ACC112 (cell line): Measurements from ENCODE around the gene SLC9A6.

Experiments
- H2AFZ ChIP-seq: fragments of 200-600 bp; sonication (generic); one replicate; pipeline ENCODE4 v1.6.0; 2017; ENCODE audit warnings: antibody characterized with exemption, low read length; ENCODE audit not compliant: unreplicated experiment
- H3K27ac ChIP-seq: fragments of 200-600 bp; sonication (generic); 2 replicates; pipeline ENCODE4 v1.5.1; 2014; ENCODE audit warnings: low read depth, mild to moderate bottlenecking, antibody characterized with exemption, low read length, moderate library complexity
- H3K27me3 ChIP-seq: fragments of 200-600 bp; sonication (generic); 2 replicates; pipeline ENCODE4 v1.6.1; 2014; ENCODE audit warnings: mild to moderate bottlenecking, antibody characterized with exemption, low read length, moderate library complexity, mixed read lengths; ENCODE audit not compliant: insufficient read depth
- H3K36me3 ChIP-seq: fragments of 200-600 bp; sonication (generic); 2 replicates; pipeline ENCODE4 v1.6.1; 2016; ENCODE audit warnings: mild to moderate bottlenecking, antibody characterized with exemption, low read length, moderate library complexity, mixed read lengths; ENCODE audit not compliant: insufficient read depth
- H3K4me1 ChIP-seq: fragments of 200-600 bp; sonication (generic); one replicate; pipeline ENCODE4 v1.6.1; 2016; ENCODE audit warnings: low read length, mixed read lengths; ENCODE audit not compliant: insufficient read depth, unreplicated experiment, control insufficient read depth
- H3K4me3 ChIP-seq: fragments of 200-600 bp; sonication (generic); 2 replicates; pipeline ENCODE4 v1.5.1; 2014; ENCODE audit warnings: mild to moderate bottlenecking, low read depth, low read length
- H3K79me2 ChIP-seq: fragments of 200-600 bp; sonication (generic); one replicate; pipeline ENCODE4 v1.6.0; 2016; ENCODE audit warnings: low read length; ENCODE audit not compliant: control insufficient read depth, unreplicated experiment, insufficient read depth

SLC9A6 gene

DNA sequence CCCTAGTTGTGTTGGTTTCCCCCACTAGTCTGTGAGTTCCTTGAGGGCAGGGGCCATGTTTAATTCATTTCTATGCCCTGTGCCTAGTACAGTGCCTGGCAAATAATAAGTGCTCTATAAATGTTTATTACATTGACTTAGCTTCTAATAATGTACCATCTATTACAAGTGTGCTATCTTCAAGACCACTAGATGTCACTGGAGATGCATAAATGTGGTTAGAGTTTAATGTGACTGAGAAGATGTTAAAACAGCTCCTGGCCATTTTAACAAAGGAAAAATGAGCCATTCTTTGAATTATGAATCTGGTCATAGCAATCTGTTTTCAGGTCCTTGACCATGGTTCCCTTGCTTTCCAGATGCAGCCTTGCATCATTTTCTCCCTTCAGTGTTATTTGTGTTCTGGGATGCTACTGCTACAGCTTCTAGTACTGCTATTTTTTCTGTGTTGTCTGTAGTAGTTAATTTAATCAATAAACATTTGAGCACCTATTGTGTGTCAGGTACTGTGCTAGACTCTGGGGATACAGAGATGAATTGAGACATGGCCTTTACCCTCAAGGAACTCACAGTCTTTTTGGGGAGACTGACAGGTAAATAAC, 43.2 kb downstream of the SLC9A6 start:
- H3K36me3 ChIP-seq: no peaks in the 10 kb centered on the region
- H3K4me3 ChIP-seq: no peak overlapping the region
- peaks cover 12% of the 10 kb centered on the region for H3K4me1 ChIP-seq
- no peaks in the 10 kb centered on the region for H3K79me2 ChIP-seq
- H3K27ac ChIP-seq: no peak overlapping the region
- no peak overlapping the region for H2AFZ ChIP-seq
- no peaks in the 10 kb centered on the region for H3K27me3 ChIP-seq

DNA sequence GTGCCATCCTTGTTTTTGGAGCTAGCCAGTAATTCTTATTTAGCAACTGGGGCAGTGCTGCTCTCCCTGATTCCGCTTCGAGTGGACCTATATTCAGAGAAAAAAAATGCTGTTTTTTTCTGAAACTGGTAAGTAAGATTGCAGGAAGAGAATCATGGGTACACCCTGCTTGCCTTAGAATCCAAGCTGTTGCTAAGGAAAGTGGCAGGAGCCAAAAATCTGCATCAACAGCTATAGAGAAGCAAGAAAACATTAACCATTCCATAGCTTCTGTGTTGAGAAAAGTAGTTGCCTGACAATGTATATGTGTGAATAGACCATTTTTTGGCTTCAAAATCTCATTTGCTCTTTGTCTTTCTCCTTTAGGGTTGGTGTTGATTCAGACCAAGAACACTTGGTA, 44.5 kb downstream of the SLC9A6 start:
- Histone ChIP-seq H3K4me1 (peaks cover 12% of the 10 kb centered on the region), H3K27ac (peak overlapping the region; percentile 74; the same call in 1 of the 2 replicates), H3K27me3 (no peaks in the 10 kb centered on the region)

DNA sequence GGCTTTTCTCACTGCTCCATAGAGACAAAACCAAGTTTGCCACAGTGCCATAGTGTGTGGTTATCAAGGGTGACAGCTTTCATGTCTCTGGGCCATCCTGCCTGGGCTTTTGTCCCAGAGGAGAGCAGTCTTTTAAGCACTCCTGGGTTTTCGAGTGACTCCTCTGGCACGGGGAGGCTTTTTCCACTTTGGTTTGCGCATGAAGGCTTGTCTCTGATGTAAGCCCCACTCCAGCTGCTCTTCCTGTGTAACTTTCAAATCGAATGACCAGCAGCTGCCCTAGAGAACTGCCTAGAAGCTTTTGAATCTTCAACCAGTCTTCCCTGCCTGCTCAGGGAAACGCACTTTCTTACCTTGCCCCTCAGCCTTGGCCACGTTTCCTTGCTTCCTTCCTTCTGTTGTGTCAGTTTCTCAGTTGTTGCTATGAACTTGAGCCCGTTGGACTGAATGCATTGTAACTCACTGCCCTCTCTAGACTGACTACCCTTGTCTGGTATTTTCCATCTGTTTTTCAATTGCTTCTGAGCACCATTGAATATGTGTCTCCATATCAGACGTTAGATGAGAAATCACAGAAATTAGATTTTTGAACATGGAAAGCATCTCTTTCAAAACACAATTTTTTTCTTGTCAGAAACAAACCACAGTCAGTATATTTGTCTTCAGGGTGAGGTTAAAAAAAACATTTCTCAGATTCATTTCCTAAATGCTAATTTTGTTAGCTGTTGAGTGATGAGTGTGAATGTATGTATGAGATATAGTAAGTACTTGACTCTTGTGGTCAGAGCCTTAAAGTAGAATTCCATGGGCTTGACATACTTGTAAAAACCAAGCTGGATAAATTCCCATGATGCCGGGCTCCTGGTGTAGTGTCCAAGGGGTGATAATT, 45.3 kb downstream of the SLC9A6 start:
- Histone ChIP-seq H3K27ac (peak overlapping the region; percentile 74), H3K79me2 (no peaks in the 10 kb centered on the region), H3K4me3 (no peak overlapping the region), H2AFZ (no peak overlapping the region), H3K36me3 (no peaks in the 10 kb centered on the region), H3K4me1 (peaks cover 12% of the 10 kb centered on the region), H3K27me3 (no peaks in the 10 kb centered on the region)

More for the DNA sequence above, 44.5 kb downstream of the SLC9A6 start:
- H3K36me3 ChIP-seq: no peaks in the 10 kb centered on the region
- no peak overlapping the region for H3K4me3 ChIP-seq
- H2AFZ ChIP-seq: no peak overlapping the region
- no peaks in the 10 kb centered on the region for H3K79me2 ChIP-seq

DNA sequence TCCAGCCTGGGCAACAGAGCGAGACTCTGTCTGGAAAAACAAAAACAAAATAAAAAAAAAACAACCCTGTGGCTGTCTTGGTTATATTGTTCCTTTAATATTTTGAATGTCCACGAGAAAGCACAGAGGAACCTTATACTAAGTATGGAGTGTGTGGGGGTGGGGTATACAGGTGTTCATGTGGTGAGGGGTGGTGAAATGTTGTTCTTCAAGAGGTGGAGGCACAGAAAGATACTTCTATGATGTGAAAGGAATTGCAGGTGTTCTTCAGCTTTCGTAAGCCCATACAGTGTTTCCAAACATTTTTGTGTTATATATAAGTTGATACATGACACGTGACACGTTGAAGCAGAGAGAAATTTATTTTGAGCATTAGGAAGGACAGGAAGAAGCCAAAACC, 46.4 kb downstream of the SLC9A6 start:
- H3K36me3 ChIP-seq: no peaks in the 10 kb centered on the region
- no peaks in the 10 kb centered on the region for H3K27me3 ChIP-seq
- H3K79me2 ChIP-seq: no peaks in the 10 kb centered on the region
- H2AFZ ChIP-seq: no peak overlapping the region
- H3K4me3 ChIP-seq: no peak overlapping the region
- H3K4me1 ChIP-seq: peaks cover 12% of the 10 kb centered on the region
- H3K27ac ChIP-seq: no peak overlapping the region

DNA sequence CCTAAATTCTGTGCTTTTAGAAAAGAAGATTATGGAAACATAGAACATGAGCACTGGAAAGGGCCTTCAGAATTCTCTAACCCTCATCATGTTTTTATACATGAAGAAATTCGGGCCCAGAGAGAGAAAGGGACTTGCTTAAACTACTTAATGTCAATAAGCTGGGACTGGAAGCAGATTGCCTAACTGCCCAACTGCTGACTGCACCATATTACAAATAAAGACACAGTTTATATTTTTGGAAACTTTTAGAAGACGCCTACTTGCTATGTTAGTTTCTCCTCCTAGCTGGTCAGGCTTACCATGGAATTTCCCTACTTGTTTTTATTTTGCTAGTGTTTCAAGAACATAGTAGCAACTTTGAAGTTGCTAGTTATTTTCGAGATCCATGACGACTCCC, 47.1 kb downstream of the SLC9A6 start:
- Histone ChIP-seq H3K27me3 (no peaks in the 10 kb centered on the region), H3K4me3 (no peak overlapping the region), H3K27ac (no peak overlapping the region)

DNA sequence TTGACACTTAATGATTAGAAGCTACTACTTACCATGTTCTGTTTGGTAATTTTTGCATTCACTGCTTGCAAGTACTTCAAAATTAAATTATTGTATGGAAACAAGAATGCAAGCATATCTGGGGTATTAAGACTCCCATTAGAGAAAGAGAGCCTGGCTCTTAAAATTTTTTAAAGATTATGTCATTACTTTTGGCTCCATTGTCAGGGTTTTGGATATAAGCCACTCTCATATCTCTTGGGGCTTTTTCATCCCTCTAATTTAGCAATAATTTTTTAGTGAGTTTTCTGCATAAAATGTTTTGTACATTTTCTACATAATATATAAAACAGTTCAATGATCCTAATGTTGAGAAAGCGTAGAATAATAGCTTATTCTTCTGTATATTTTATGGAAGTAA, 49.4 kb downstream of the SLC9A6 start:
- no peak overlapping the region for H2AFZ ChIP-seq
- H3K36me3 ChIP-seq: no peaks in the 10 kb centered on the region
- H3K4me1 ChIP-seq: peaks cover 12% of the 10 kb centered on the region
- H3K79me2 ChIP-seq: no peaks in the 10 kb centered on the region
- H3K27ac ChIP-seq: no peak overlapping the region
- no peak overlapping the region for H3K4me3 ChIP-seq
- no peaks in the 10 kb centered on the region for H3K27me3 ChIP-seq

More for the DNA sequence above, 47.1 kb downstream of the SLC9A6 start:
- no peaks in the 10 kb centered on the region for H3K36me3 ChIP-seq
- peaks cover 12% of the 10 kb centered on the region for H3K4me1 ChIP-seq
- H2AFZ ChIP-seq: no peak overlapping the region
- no peaks in the 10 kb centered on the region for H3K79me2 ChIP-seq

DNA sequence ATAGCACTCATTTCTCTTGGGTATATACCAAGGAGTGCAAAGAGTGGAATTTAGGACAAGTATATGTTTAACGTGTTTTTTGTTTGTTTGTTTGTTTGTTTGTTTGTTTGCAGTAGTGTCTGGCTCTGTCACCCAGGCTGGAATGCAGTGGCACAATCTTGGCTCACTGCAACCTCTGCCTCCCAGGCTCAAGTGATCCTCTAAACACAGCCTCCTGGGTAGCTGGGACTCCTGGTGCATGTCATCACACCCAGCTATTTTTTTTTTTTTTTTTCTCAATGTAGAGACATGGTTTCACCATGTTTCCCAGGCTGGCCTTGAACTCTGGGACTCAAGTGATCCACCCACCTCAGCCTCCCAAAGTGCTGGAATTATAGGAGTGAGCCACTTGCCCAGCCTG, 50.4 kb downstream of the SLC9A6 start:
- H3K79me2 ChIP-seq: no peaks in the 10 kb centered on the region
- no peak overlapping the region for H2AFZ ChIP-seq
- H3K4me1 ChIP-seq: peaks cover 6% of the 10 kb centered on the region
- no peak overlapping the region for H3K27ac ChIP-seq
- no peak overlapping the region for H3K4me3 ChIP-seq
- no peaks in the 10 kb centered on the region for H3K36me3 ChIP-seq
- no peaks in the 10 kb centered on the region for H3K27me3 ChIP-seq

DNA sequence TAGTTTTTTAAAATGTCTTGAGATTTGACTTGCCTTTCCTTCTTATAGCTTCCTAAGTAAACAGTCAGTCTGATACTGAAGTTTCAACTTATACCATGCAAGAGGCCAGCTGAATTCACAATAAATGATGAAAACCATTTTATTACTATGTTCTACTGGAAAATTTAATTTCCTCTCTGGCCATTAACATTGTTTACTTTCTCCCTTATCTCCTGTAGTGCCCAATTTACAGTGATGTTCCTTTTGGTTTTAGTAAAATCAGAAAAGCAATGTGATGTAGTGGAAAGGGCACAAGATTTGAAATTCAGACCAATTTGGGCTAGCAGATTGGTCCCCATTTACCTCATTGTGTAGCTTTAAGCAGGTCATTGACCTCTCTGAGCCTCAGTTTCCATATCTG, 54.2 kb downstream of the SLC9A6 start:
- Histone ChIP-seq H2AFZ (no peak overlapping the region), H3K79me2 (no peaks in the 10 kb centered on the region), H3K4me1 (no peaks in the 10 kb centered on the region), H3K4me3 (no peak overlapping the region), H3K27me3 (no peaks in the 10 kb centered on the region), H3K36me3 (no peaks in the 10 kb centered on the region), H3K27ac (no peak overlapping the region)

DNA sequence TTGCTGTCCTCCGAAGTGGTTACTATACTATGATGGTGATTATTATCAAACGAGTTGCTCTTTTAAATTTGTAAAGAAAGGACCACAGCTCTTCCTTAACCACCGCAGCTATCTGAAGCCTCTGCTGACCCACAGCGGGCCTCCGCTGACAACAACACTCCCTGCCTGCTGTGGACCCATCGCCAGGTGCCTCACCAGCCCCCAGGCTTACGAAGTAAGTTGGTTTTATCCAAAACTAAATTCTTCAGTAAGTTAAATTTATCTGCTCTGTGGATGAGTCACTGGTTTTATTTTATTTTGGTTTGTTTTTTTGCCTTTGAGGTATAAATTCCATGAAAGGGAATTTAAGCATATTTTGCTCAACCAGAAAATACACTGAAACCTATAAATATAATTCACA, 54.7 kb downstream of the SLC9A6 start:
- Histone ChIP-seq H3K79me2 (no peaks in the 10 kb centered on the region), H3K4me1 (no peaks in the 10 kb centered on the region), H3K4me3 (no peak overlapping the region), H3K27me3 (no peaks in the 10 kb centered on the region), H3K27ac (no peak overlapping the region), H3K36me3 (no peaks in the 10 kb centered on the region), H2AFZ (no peak overlapping the region)

DNA sequence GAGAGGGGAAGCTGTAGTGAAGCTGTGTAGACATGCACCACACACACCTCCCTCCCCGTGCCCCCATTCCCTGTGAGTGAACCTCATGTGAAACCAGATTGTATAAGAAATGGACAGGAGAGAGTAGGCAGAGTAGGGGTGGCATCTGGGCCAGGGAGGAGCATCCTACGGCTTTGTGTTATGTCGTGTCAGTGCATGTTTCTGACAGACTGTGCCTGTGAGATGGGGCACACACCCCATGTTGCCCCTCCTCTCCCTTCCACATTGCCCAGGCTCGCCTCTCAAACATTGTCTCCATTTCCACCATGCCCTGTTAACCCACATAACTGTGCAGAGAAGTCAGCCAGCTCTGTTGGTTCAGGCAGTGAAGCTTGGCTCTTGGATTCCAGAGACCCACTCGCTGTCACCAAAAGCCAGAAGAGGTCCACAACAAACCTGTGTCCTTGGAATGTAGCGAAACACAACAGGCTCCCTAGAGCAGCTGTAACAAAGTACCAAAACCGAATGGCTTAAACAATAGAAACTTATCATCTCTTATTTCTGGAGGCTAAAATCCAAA, 56.1 kb downstream of the SLC9A6 start:
- Histone ChIP-seq H3K4me3 (no peak overlapping the region), H3K79me2 (no peaks in the 10 kb centered on the region), H3K27me3 (no peaks in the 10 kb centered on the region), H3K27ac (no peak overlapping the region), H3K4me1 (peaks cover 2% of the 10 kb centered on the region), H2AFZ (no peak overlapping the region), H3K36me3 (no peaks in the 10 kb centered on the region)

DNA sequence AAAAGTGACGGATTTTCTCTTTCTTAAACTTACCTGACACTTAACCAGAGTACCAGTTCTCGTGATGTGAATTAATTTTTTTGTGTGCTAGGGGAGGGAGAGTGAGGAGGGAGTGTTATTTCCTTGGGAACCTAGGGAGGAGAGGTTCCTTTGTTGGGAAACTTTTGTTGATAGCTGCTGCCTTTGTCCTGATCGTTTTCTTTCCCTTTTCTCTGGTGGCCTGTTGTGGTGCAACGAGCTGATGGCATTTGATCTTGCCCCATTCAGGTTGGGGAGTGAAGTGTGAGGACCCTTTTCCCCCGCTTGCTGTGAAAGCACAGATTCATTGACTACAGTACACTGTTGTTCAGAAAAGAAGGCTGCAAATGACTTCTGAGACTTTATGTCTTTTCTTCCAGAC, 59.8 kb downstream of the SLC9A6 start:
- H3K4me1 ChIP-seq: peaks cover 24% of the 10 kb centered on the region
- no peak overlapping the region for H2AFZ ChIP-seq
- H3K27me3 ChIP-seq: no peaks in the 10 kb centered on the region
- no peak overlapping the region for H3K4me3 ChIP-seq
- H3K36me3 ChIP-seq: no peaks in the 10 kb centered on the region
- no peak overlapping the region for H3K27ac ChIP-seq
- H3K79me2 ChIP-seq: no peaks in the 10 kb centered on the region
